Nephron (organoid): Measurements from ENCODE around the gene PTN.
A peak's percentile ranks its signal among the peaks of the same experiment; 100 is the strongest.

Experiments
- H3K27ac Mint-ChIP-seq, 3 experiments: 2 replicates each; pipeline ENCODE4 v1.8.0; 2020; ENCODE audit warnings: mixed read lengths in 3 of 3, mild to moderate bottlenecking in 2 of 3, moderate library complexity in 1 of 3
- H3K27me3 Mint-ChIP-seq: 2 replicates; pipeline ENCODE4 v1.8.0; 2021; ENCODE audit warnings: low read depth, mild to moderate bottlenecking, moderate library complexity, mixed read lengths
- H3K36me3 Mint-ChIP-seq: 2 replicates; pipeline ENCODE4 v1.8.0; 2020; ENCODE audit warnings: low read depth, mixed read lengths
- H3K4me1 Mint-ChIP-seq: 2 replicates; pipeline ENCODE4 v1.8.0; 2020; ENCODE audit warnings: mixed read lengths
- H3K4me3 Mint-ChIP-seq, 3 experiments: 2 replicates each; pipeline ENCODE4 v1.8.0; 2020; ENCODE audit warnings: mild to moderate bottlenecking in 3 of 3, mixed read lengths in 3 of 3, moderate library complexity in 2 of 3
- H3K9me3 Mint-ChIP-seq: 2 replicates; pipeline ENCODE4 v1.8.0; 2020; ENCODE audit warnings: mixed read lengths
- TF ChIP-seq, protein P1 (sequence below), 3 experiments: fragments of 200-600 bp; sonication (generic); IDR thresholded peaks; one replicate each; pipeline ENCODE4 v1.5.0; 2021; ENCODE audit warnings: antibody characterized with exemption in 3 of 3; ENCODE audit not compliant: unreplicated experiment in 3 of 3

PTN gene

DNA sequence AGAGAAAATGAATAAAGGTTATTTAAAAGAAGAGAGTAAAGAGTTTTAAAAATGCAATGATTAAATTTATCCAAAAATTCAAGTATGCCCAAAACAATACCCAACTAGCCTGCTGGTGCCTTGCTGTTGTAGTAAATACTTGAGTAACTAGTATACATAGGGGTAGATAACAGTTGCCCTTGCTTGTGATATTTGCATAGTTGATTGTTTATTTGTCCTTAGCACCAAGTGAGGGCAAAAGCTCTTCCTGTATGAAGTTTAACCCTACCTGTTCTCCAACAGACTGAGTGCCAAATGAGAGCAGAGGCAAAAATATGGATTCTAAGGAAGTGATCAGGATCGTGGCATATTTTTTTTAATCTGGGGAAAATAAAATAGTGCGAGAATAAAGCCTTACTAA is 85.0 kb downstream of the PTN start:
- TF ChIP-seq, protein P1, sequence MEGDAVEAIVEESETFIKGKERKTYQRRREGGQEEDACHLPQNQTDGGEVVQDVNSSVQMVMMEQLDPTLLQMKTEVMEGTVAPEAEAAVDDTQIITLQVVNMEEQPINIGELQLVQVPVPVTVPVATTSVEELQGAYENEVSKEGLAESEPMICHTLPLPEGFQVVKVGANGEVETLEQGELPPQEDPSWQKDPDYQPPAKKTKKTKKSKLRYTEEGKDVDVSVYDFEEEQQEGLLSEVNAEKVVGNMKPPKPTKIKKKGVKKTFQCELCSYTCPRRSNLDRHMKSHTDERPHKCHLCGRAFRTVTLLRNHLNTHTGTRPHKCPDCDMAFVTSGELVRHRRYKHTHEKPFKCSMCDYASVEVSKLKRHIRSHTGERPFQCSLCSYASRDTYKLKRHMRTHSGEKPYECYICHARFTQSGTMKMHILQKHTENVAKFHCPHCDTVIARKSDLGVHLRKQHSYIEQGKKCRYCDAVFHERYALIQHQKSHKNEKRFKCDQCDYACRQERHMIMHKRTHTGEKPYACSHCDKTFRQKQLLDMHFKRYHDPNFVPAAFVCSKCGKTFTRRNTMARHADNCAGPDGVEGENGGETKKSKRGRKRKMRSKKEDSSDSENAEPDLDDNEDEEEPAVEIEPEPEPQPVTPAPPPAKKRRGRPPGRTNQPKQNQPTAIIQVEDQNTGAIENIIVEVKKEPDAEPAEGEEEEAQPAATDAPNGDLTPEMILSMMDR (IDR thresholded peaks at IDR 0.05; ENCODE audit: unreplicated experiment in 3 of 3), result no peak
- no peaks in the 10 kb centered on the region for H3K4me1 Mint-ChIP-seq
- H3K36me3 Mint-ChIP-seq, result peaks cover 4% of the 10 kb centered on the region
- no peak overlapping the region for H3K4me3 Mint-ChIP-seq
- no peak overlapping the region for H3K27ac Mint-ChIP-seq
- H3K9me3 Mint-ChIP-seq, result peaks cover 2% of the 10 kb centered on the region
- no peaks in the 10 kb centered on the region for H3K27me3 Mint-ChIP-seq

DNA sequence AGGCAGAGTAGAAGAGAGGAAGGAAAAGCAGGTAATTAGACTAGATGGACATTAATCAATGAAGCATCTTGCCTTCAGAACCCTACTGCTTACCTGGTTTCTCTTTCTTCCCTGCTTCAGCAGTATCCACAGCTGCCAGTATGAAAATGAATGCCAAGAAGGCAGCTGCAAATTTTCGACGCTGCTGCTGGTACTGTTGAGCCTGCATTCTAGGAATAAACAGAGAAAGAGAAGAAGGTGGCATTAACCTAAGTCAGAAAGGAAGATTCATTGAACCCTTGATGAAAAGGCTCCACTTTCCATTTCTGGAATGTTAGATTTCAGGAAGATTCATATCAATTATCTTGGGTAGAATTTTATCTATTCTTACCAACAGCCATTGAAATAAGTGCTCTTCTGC is 88.8 kb downstream of the PTN start:
- Mint-ChIP-seq H3K4me3 (no peak overlapping the region), H3K27ac (no peak overlapping the region), H3K36me3 (peaks cover 20% of the 10 kb centered on the region), H3K4me1 (no peaks in the 10 kb centered on the region), H3K27me3 (no peaks in the 10 kb centered on the region), H3K9me3 (no peaks in the 10 kb centered on the region)
- TF ChIP-seq, protein P1 (IDR thresholded peaks at IDR 0.05; ENCODE audit: unreplicated experiment in 3 of 3), result no peak

DNA sequence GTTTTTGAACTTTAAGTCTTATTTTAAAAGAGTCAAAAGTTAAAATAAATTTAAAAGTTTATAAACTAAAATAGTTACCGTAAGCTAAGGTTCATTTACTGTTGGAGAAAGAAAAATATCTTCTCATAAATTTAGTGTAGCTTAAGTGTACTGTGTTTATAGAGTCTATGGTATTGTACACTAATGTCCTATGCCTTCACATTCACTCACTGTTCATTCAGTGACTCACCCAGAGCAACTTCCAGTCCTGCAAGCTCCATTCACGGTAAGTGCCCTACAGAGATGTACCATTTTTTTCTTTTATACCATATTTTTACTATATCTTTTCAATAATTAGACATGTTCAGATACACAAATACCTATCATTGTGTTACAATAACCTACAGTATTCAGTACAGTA is 97.6 kb downstream of the PTN start:
- TF ChIP-seq, protein P1 (IDR thresholded peaks at IDR 0.05; ENCODE audit: unreplicated experiment in 3 of 3), result no peak
- H3K4me3 Mint-ChIP-seq, result no peak overlapping the region
- H3K27ac Mint-ChIP-seq, result no peak overlapping the region
- H3K9me3 Mint-ChIP-seq, result no peaks in the 10 kb centered on the region
- H3K36me3 Mint-ChIP-seq, result peaks cover 6% of the 10 kb centered on the region
- H3K27me3 Mint-ChIP-seq, result peaks cover 3% of the 10 kb centered on the region
- peaks cover 8% of the 10 kb centered on the region for H3K4me1 Mint-ChIP-seq

DNA sequence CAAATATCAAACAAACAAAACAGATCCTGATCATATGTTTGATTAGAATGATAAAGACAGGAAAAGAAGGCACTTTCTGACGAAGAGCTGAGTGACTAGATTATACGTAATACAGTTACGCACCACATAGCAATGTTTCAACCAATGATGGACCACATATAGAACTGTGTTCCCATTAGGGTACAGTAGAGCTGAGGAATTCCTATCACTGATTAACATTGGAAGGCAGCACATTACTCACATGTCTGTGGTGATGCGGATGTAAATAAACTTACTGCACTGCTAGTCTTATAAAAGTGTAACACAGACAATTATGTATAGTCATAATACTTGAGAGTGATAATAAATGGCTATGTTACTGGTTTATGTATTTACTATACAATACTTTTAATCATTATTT is 98.3 kb downstream of the PTN start:
- TF ChIP-seq, protein P1 (IDR thresholded peaks at IDR 0.05; ENCODE audit: unreplicated experiment in 3 of 3), result no peak
- Mint-ChIP-seq H3K36me3 (peaks cover 4% of the 10 kb centered on the region), H3K27me3 (peaks cover 3% of the 10 kb centered on the region), H3K27ac (no peak overlapping the region), H3K4me1 (peaks cover 8% of the 10 kb centered on the region), H3K4me3 (no peak overlapping the region), H3K9me3 (peaks cover 2% of the 10 kb centered on the region)

DNA sequence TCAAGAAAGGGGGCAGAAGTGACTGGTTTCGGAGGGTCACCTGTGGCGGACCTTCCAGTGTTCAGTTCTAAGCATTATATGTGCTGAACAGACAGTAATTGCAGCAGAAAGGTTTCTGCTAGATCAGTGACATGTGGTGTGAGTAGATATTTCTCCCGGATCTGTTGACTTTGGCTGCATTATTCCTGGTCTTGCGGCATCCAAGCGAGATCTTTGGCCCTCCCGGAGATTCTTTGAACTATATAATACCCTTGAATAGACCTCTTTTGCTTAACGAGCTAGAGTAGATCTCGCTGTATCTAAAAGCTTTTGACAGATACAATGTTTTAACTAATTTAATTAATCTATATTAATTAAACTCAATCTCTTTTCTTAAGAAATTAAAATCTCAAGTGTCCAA is 99.8 kb downstream of the PTN start:
- TF ChIP-seq, protein P1 (IDR thresholded peaks at IDR 0.05; ENCODE audit: unreplicated experiment in 3 of 3), result no peak

DNA sequence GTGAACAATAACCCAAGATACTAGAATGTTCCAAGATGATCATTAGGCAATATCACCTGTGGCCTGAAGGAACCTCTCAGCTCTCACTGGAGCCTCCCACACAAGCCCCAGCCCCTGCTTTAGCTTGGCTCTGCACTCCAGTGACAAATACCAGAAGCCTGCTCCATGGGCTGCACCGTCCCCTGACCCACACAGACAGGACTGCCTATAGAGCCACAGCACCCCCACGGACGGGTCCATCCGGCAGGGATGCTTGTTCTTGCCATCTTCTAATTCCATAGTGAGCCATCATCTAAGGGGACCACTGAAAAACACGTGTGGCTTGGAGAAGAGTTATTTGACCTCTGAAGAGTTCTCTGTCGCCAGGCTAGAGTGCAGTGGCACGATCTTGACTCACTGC is 100.9 kb downstream of the PTN start:
- H3K27me3 Mint-ChIP-seq, result peaks cover 3% of the 10 kb centered on the region
- no peaks in the 10 kb centered on the region for H3K36me3 Mint-ChIP-seq
- TF ChIP-seq, protein P1 (IDR thresholded peaks at IDR 0.05; ENCODE audit: unreplicated experiment in 3 of 3), result no peak

More for the DNA sequence above, 99.8 kb downstream of the PTN start:
- Mint-ChIP-seq H3K36me3 (no peaks in the 10 kb centered on the region), H3K27ac (peak overlapping the region in 1 of 3 experiments; percentile 40), H3K4me1 (peaks cover 8% of the 10 kb centered on the region), H3K27me3 (peaks cover 3% of the 10 kb centered on the region), H3K4me3 (no peak overlapping the region), H3K9me3 (peaks cover 3% of the 10 kb centered on the region)

More for the DNA sequence above, 100.9 kb downstream of the PTN start:
- Mint-ChIP-seq H3K4me3 (no peak overlapping the region), H3K9me3 (peaks cover 3% of the 10 kb centered on the region), H3K4me1 (peaks cover 8% of the 10 kb centered on the region), H3K27ac (peak overlapping the region in 2 of 3 experiments; percentile 39 to 40)
